Neural cell (in vitro differentiated cells): ENCODE data around the gene ROR2. TPM values are rescaled to one million over a fixed set of nuclear protein-coding genes. Genes with fewer than 3 reads are reported as not detected.

Experiments used
- H2AFZ ChIP-seq: fragments of 200-600, 300-800 bp; sonication (generic), shearing (Covaris generic); 2 replicates; pipeline ENCODE4 v1.6.0; 2014; ENCODE audit warnings: low read depth, mild to moderate bottlenecking, antibody characterized with exemption, low read length, moderate library complexity
- H3F3A ChIP-seq: fragments of 200-600 bp; shearing (Covaris generic); 2 replicates; pipeline ENCODE4 v1.6.1; 2016; ENCODE audit warnings: mild to moderate bottlenecking, moderate library complexity, mixed read lengths, antibody characterized with exemption, low read length; ENCODE audit not compliant: insufficient read depth, poor library complexity, severe bottlenecking
- H3K27ac ChIP-seq: fragments of 200-600, 300-800 bp; sonication (generic), shearing (Covaris generic); 2 replicates; pipeline ENCODE4 v1.5.1; 2014; ENCODE audit warnings: mild to moderate bottlenecking, low read length, moderate library complexity
- H3K27me3 ChIP-seq: fragments of 300-800, 200-600 bp; sonication (generic), shearing (Covaris generic); 2 replicates; pipeline ENCODE4 v1.6.0; 2014; ENCODE audit warnings: mild to moderate bottlenecking, low read depth, low read length, moderate library complexity; ENCODE audit not compliant: insufficient read depth
- H3K36me3 ChIP-seq: fragments of 300-800, 200-600 bp; sonication (generic), shearing (Covaris generic); 2 replicates; pipeline ENCODE4 v1.5.1; 2014; ENCODE audit warnings: mild to moderate bottlenecking, antibody characterized with exemption, low read length, moderate library complexity; ENCODE audit not compliant: insufficient read depth
- H3K4me2 ChIP-seq: fragments of 300-800, 200-600 bp; sonication (generic), shearing (Covaris generic); 2 replicates; pipeline ENCODE4 v1.6.0; 2014; ENCODE audit warnings: mild to moderate bottlenecking, low read length
- H3K4me3 ChIP-seq: fragments of 300-800, 200-600 bp; sonication (generic), shearing (Covaris generic); 2 replicates; pipeline ENCODE4 v1.5.1; 2014; ENCODE audit warnings: mild to moderate bottlenecking, low read length, moderate library complexity
- H3K79me2 ChIP-seq: fragments of 200-600 bp; shearing (Covaris generic); replicated peaks from 2 replicates; pipeline ENCODE4 v1.6.0; 2014; ENCODE audit warnings: mild to moderate bottlenecking, low read length, moderate library complexity; ENCODE audit not compliant: insufficient read depth
- H3K9ac ChIP-seq: fragments of 300-800, 200-600 bp; sonication (generic), shearing (Covaris generic); 2 replicates; pipeline ENCODE4 v1.6.1; 2016; ENCODE audit warnings: mild to moderate bottlenecking, low read length, mixed read lengths
- H3K9me2 ChIP-seq: fragments of 200-600 bp; shearing (Covaris generic); 2 replicates; pipeline ENCODE4 v1.6.1; 2016; ENCODE audit warnings: mild to moderate bottlenecking, low read length, mixed read lengths; ENCODE audit not compliant: insufficient read depth
- H3K9me3 ChIP-seq: fragments of 200-600, 300-800 bp; sonication (generic), shearing (Covaris generic); 2 replicates; pipeline ENCODE4 v1.6.1; 2016; ENCODE audit warnings: mild to moderate bottlenecking, mixed run types, low read length, moderate library complexity, mixed read lengths
- H4K20me1 ChIP-seq: fragments of 200-600 bp; shearing (Covaris generic); 2 replicates; pipeline ENCODE4 v1.6.1; 2016; ENCODE audit warnings: mild to moderate bottlenecking, mixed run types; ENCODE audit not compliant: insufficient read depth
- EP300 ChIP-seq: fragments of 450-650 bp; conservative IDR thresholded peaks from 2 replicates; pipeline ENCODE4 v1.6.1; 2014; ENCODE audit warnings: antibody characterized with exemption, mild to moderate bottlenecking, moderate library complexity; ENCODE audit not compliant: poor library complexity, severe bottlenecking
- EZH2 ChIP-seq: fragments of 200-600, 300-800 bp; shearing (Covaris generic), sonication (generic); IDR thresholded peaks from 2 replicates; pipeline ENCODE4 v1.6.1; 2014; ENCODE audit warnings: antibody characterized with exemption, low read length, borderline replicate concordance, mild to moderate bottlenecking; ENCODE audit not compliant: insufficient read depth, poor library complexity, severe bottlenecking
- MXI1 ChIP-seq: fragments of 450-650 bp; conservative IDR thresholded peaks from 2 replicates; pipeline ENCODE4 v1.6.1; 2014; ENCODE audit warnings: antibody characterized with exemption, mild to moderate bottlenecking; ENCODE audit not compliant: poor library complexity, severe bottlenecking
- POLR2AphosphoS5 ChIP-seq: IDR thresholded peaks from 2 replicates; pipeline ENCODE4 v1.6.1; 2012
- RAD21 ChIP-seq: fragments of 450-650 bp; conservative IDR thresholded peaks from 2 replicates; pipeline ENCODE4 v1.6.1; 2014; ENCODE audit warnings: antibody characterized with exemption, mild to moderate bottlenecking, moderate library complexity
- SMC3 ChIP-seq: fragments of 450-650 bp; conservative IDR thresholded peaks from 2 replicates; pipeline ENCODE4 v1.6.1; 2014; ENCODE audit warnings: antibody characterized with exemption, mild to moderate bottlenecking, moderate library complexity; ENCODE audit not compliant: poor library complexity
- TAF1 ChIP-seq: IDR thresholded peaks from 2 replicates; pipeline ENCODE4 v1.6.1; 2012; ENCODE audit warnings: low read depth
- polyA plus RNA-seq: library from polyadenylated mRNA; depleted of rRNA; stranded (reverse); fragments of >200 nt; gene quantifications from 2 replicates; pipeline ENCODE4 v1.2.3, GENCODE V29; 2014
- TF ChIP-seq, protein P1 (sequence below): fragments of 450-650 bp; IDR thresholded peaks from 2 replicates; pipeline ENCODE4 v1.5.1; 2014; ENCODE audit warnings: antibody characterized with exemption, mild to moderate bottlenecking, moderate library complexity; ENCODE audit not compliant: poor library complexity, severe bottlenecking
- TF ChIP-seq, protein P2 (sequence below): IDR thresholded peaks from 2 replicates; pipeline ENCODE4 v1.6.1; 2012; ENCODE audit warnings: borderline replicate concordance

Gene ROR2
- polyA plus RNA-seq, 1 donor from 2014 or later = 0.33 TPM

DNA sequence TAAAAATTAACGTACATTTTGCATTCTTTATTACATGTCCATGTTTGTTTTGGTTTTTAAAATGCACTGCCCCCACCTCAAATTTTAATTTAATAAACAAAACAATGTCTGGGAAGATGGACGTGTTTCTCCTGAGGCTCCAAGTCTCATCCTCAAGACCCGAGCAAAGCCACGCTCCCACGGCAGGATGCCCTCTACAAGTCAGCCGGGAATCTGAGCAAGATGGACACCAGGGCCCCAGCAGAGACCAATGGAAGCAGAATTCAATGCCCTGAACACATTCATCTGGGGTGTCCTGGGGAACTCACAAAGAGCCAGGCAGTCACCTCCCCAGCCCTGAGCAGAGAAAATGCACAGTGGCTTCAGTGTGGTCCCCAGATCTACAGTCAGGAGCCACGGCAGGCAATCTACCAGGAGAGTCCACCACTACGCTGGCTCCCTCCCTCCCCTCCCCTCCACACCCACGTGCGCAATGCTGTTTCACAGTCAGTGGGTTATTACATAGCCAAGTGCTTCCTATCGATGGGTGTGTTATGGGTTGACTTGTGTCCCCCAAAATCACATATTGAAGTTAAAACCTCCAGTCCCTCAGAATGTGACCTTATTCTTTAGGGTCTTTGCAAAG lies 129.8 kb downstream of the ROR2 start:
- Histone ChIP-seq H4K20me1 (no peaks in the 10 kb centered on the region), H3F3A (no peaks in the 10 kb centered on the region), H3K27ac (no peak overlapping the region), H3K27me3 (no peaks in the 10 kb centered on the region), H2AFZ (no peak overlapping the region), H3K79me2 (no peaks in the 10 kb centered on the region), H3K4me2 (no peak overlapping the region), H3K9me2 (no peaks in the 10 kb centered on the region), H3K9me3 (no peaks in the 10 kb centered on the region), H3K4me3 (no peak overlapping the region), H3K9ac (no peak overlapping the region), H3K36me3 (no peaks in the 10 kb centered on the region)
- TF ChIP-seq SMC3 (no peak), TAF1 (no peak), EP300 (no peak), POLR2AphosphoS5 (no peak), MXI1 (no peak)
- TF ChIP-seq, protein P1, sequence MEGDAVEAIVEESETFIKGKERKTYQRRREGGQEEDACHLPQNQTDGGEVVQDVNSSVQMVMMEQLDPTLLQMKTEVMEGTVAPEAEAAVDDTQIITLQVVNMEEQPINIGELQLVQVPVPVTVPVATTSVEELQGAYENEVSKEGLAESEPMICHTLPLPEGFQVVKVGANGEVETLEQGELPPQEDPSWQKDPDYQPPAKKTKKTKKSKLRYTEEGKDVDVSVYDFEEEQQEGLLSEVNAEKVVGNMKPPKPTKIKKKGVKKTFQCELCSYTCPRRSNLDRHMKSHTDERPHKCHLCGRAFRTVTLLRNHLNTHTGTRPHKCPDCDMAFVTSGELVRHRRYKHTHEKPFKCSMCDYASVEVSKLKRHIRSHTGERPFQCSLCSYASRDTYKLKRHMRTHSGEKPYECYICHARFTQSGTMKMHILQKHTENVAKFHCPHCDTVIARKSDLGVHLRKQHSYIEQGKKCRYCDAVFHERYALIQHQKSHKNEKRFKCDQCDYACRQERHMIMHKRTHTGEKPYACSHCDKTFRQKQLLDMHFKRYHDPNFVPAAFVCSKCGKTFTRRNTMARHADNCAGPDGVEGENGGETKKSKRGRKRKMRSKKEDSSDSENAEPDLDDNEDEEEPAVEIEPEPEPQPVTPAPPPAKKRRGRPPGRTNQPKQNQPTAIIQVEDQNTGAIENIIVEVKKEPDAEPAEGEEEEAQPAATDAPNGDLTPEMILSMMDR = no peak
- TF ChIP-seq, protein P2, sequence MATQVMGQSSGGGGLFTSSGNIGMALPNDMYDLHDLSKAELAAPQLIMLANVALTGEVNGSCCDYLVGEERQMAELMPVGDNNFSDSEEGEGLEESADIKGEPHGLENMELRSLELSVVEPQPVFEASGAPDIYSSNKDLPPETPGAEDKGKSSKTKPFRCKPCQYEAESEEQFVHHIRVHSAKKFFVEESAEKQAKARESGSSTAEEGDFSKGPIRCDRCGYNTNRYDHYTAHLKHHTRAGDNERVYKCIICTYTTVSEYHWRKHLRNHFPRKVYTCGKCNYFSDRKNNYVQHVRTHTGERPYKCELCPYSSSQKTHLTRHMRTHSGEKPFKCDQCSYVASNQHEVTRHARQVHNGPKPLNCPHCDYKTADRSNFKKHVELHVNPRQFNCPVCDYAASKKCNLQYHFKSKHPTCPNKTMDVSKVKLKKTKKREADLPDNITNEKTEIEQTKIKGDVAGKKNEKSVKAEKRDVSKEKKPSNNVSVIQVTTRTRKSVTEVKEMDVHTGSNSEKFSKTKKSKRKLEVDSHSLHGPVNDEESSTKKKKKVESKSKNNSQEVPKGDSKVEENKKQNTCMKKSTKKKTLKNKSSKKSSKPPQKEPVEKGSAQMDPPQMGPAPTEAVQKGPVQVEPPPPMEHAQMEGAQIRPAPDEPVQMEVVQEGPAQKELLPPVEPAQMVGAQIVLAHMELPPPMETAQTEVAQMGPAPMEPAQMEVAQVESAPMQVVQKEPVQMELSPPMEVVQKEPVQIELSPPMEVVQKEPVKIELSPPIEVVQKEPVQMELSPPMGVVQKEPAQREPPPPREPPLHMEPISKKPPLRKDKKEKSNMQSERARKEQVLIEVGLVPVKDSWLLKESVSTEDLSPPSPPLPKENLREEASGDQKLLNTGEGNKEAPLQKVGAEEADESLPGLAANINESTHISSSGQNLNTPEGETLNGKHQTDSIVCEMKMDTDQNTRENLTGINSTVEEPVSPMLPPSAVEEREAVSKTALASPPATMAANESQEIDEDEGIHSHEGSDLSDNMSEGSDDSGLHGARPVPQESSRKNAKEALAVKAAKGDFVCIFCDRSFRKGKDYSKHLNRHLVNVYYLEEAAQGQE = no peak

DNA sequence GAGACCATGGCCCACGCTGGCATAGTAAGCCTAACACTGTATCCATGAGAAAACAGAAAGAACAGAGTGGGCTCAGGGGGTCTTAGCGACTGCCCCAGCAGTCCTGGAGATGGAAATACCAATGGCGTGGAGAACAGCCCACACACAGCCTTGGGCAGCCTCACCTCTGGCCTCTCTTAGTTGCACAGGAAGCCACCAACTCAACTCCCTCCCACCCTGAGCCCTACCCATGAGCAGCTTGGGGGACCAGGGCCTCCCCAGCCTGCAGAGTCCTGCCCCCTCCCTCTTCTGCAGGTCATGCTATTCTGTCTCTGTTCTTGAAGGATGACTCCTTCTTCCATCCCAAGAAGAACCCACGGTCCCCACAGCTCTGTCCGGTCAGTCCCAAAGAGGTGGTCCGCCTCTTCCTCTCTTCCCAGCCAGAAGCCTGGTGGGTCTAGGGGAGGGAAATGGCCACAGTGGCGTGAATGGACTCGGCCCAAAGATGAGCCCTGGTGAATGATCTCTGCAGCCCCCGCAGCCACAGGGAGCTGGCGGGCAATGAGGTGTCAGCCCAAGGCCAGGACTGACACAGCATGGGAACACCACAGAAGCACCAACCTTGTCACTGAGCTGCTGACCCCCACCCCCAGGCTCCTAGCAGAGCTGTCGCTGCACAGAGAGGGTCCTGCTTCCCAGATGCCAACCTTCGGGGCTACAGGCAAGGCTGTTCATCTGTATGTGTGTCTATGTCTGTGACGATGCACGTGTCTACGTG lies 131.2 kb downstream of the ROR2 start:
- H3K9ac ChIP-seq = no peak overlapping the region
- TF ChIP-seq, protein P1 = no peak
- TF ChIP-seq RAD21 (no peak), EZH2 (no peak), MXI1 (no peak), TAF1 (no peak), EP300 (no peak), SMC3 (no peak), POLR2AphosphoS5 (no peak)
- TF ChIP-seq, protein P2 = no peak
- no peaks in the 10 kb centered on the region for H4K20me1 ChIP-seq
- H3K9me2 ChIP-seq = no peaks in the 10 kb centered on the region
- no peak overlapping the region for H3K27ac ChIP-seq
- no peaks in the 10 kb centered on the region for H3K9me3 ChIP-seq
- no peaks in the 10 kb centered on the region for H3K27me3 ChIP-seq
- H2AFZ ChIP-seq = no peak overlapping the region
- no peaks in the 10 kb centered on the region for H3K36me3 ChIP-seq
- no peaks in the 10 kb centered on the region for H3K79me2 ChIP-seq
- no peak overlapping the region for H3K4me2 ChIP-seq
- H3K4me3 ChIP-seq = no peak overlapping the region
- no peaks in the 10 kb centered on the region for H3F3A ChIP-seq
